ENCODE results near the gene WHAMM. TPM values are rescaled to one million over a fixed set of nuclear protein-coding genes. Genes with fewer than 3 reads are reported as not detected.

WHAMM gene
- total RNA-seq, 1 donor from 2014 or later = 9.3 TPM

DNA sequence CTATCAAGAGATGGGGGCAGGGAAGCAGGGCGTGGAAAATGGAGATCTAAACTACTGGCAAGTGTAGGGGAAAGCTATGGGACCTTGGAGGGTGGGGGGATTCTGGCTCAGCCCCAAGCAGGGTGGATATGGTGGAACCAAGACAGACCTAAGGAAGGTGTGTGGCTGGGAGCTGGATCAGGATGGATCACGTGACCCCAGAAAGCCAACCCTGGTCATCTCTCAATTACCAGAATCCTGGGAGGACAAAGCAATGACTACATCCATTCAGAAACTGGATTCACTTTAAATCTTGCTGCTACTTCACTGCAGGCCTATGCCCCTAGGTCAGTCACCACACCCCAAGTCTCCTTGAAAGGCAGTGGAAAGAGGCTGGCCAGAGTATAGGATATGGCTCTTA is 68.4 kb downstream of the WHAMM start:
- no peaks in the 10 kb centered on the region for H3K36me3 ChIP-seq
- DNase-seq (ENCODE audit: extremely low spot score in 2 of 2) = no peak
- no peak overlapping the region for H3K4me3 ChIP-seq
- H3K9me3 ChIP-seq = no peaks in the 10 kb centered on the region
- intact Hi-C loops (cut with DNase I) = no loop called here
- TF ChIP-seq, protein P1, sequence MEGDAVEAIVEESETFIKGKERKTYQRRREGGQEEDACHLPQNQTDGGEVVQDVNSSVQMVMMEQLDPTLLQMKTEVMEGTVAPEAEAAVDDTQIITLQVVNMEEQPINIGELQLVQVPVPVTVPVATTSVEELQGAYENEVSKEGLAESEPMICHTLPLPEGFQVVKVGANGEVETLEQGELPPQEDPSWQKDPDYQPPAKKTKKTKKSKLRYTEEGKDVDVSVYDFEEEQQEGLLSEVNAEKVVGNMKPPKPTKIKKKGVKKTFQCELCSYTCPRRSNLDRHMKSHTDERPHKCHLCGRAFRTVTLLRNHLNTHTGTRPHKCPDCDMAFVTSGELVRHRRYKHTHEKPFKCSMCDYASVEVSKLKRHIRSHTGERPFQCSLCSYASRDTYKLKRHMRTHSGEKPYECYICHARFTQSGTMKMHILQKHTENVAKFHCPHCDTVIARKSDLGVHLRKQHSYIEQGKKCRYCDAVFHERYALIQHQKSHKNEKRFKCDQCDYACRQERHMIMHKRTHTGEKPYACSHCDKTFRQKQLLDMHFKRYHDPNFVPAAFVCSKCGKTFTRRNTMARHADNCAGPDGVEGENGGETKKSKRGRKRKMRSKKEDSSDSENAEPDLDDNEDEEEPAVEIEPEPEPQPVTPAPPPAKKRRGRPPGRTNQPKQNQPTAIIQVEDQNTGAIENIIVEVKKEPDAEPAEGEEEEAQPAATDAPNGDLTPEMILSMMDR (IDR thresholded peaks at IDR 0.05) = no peak
- TF ChIP-seq POLR2AphosphoS5 (IDR thresholded peaks at IDR 0.05; ENCODE audit: insufficient read depth in 1 of 2, low read depth in 1 of 2) = no peak
- TF ChIP-seq POLR2A (IDR thresholded peaks at IDR 0.05) = no peak
- no peak overlapping the region for H3K27ac ChIP-seq
- no peaks in the 10 kb centered on the region for H3K27me3 ChIP-seq
- H3K4me1 ChIP-seq = no peaks in the 10 kb centered on the region

DNA sequence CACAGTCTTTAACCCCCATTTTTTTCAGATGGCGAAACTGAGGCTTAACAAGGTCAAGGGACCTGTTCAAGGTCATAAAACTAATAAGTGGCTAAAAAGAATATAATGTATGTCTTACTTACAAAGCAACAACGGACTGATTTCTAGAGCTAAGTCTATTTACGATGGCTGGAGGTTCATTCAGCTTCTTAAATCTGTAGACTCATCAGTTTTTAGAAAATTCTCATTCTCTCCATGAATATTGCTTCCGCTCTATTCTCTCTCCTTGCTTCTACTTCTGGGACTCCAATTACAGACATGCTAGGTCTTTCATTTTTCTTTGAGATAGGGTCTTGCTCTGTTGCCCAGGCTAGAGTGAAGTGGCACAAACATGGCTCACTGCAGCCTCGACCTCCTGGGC is 68.9 kb downstream of the WHAMM start:
- intact Hi-C loops (cut with DNase I) = no loop called here
- no peak overlapping the region for H3K4me3 ChIP-seq
- H3K27ac ChIP-seq = no peak overlapping the region
- H3K36me3 ChIP-seq = no peaks in the 10 kb centered on the region
- H3K27me3 ChIP-seq = no peaks in the 10 kb centered on the region
- no peak for DNase-seq (ENCODE audit: extremely low spot score in 2 of 2)
- no peaks in the 10 kb centered on the region for H3K9me3 ChIP-seq
- no peaks in the 10 kb centered on the region for H3K4me1 ChIP-seq
- TF ChIP-seq, protein P1 (IDR thresholded peaks at IDR 0.05) = no peak
- TF ChIP-seq POLR2AphosphoS5 (IDR thresholded peaks at IDR 0.05; ENCODE audit: insufficient read depth in 1 of 2, low read depth in 1 of 2) (no peak), POLR2A (IDR thresholded peaks at IDR 0.05) (no peak)

DNA sequence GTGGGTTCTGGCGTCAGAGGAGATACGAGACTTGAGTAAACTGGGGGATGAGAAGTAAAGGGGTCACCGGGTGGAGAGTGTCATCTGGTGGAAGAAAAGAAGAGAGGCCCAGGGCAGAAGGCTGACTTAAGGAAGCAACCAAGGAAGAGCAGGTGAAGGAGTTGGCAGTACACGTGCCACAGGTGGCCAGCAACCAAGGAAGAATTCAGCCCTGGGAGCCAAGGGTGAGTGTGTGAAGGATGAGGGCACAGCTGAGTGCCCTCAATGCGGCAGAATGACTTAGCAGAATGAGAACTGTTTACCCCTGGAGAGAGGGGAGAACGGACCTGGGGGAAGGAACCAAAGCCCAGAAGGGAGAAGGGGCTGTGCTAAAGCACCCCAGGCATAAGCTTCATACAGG is 71.3 kb downstream of the WHAMM start:
- TF ChIP-seq, protein P1 (IDR thresholded peaks at IDR 0.05) = no peak
- no peak for TF ChIP-seq POLR2A (IDR thresholded peaks at IDR 0.05)
- TF ChIP-seq POLR2AphosphoS5 (IDR thresholded peaks at IDR 0.05; ENCODE audit: insufficient read depth in 1 of 2, low read depth in 1 of 2) = no peak
- intact Hi-C loops (cut with DNase I) = no loop called here
- no peaks in the 10 kb centered on the region for H3K4me1 ChIP-seq
- H3K27ac ChIP-seq = no peak overlapping the region
- DNase-seq (ENCODE audit: extremely low spot score in 2 of 2) = no peak
- H3K27me3 ChIP-seq = no peaks in the 10 kb centered on the region
- no peaks in the 10 kb centered on the region for H3K9me3 ChIP-seq
- no peak overlapping the region for H3K4me3 ChIP-seq
- H3K36me3 ChIP-seq = no peaks in the 10 kb centered on the region

DNA sequence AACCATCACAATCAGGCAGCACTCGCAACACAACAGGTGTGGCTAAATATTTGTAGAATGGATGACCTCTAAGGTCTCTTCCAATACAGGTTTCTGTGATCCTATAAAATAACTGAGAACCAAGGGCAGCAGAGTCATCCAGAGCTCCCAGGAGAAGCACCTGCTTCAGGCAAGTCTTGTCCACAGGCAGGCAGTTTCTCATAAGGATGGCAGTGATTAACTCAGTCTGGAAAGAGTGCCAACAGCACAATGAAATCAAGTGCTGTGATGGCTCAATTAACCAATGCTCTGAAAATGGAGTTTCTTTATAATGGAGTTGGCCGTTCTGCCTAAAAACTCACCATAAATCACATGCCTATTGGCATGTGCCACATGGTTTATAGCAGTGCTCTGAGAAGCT is 72.3 kb downstream of the WHAMM start:
- H3K9me3 ChIP-seq = no peaks in the 10 kb centered on the region
- no peak for TF ChIP-seq POLR2A (IDR thresholded peaks at IDR 0.05)
- TF ChIP-seq, protein P1 (IDR thresholded peaks at IDR 0.05) = no peak

DNA sequence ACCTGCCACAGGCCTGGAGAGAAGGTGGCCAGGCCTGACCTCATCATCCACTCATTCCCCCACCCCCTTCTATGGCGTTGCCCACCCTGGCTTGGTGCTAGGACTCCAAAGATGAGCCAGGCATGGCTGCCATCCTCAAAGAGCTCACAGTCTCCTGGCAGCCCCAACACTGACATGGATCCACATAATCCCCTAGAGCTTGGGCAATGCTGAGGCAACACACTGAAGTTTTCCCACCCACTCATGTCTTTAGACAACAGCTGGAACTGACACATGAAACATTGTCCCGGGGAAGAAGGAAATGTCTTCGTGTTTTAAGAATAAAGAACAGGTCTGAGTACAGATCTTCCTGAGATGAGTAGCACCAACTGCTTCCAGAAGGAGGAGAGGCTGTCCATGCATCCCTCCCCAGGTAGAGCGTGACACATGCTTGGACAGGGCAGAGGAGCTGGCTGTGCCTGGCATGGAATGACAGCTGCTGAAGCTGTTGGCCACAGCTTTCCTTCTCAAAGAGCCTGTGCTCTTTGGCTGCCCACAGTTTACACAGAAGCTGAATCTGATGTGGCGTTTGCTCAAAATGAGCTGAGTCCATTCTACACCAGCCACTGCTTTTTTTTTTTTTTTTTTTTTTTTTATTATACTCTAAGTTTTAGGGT is 73.0 kb downstream of the WHAMM start:
- no peak for TF ChIP-seq POLR2AphosphoS5 (IDR thresholded peaks at IDR 0.05; ENCODE audit: insufficient read depth in 1 of 2, low read depth in 1 of 2)
- no peak for TF ChIP-seq POLR2A (IDR thresholded peaks at IDR 0.05)
- TF ChIP-seq, protein P1 (IDR thresholded peaks at IDR 0.05) = no peak
- Histone ChIP-seq H3K27me3 (no peaks in the 10 kb centered on the region), H3K9me3 (no peaks in the 10 kb centered on the region), H3K4me1 (no peaks in the 10 kb centered on the region), H3K4me3 (no peak overlapping the region), H3K27ac (no peak overlapping the region), H3K36me3 (no peaks in the 10 kb centered on the region)
- DNase-seq (ENCODE audit: extremely low spot score in 2 of 2) = no peak
- intact Hi-C loops (cut with DNase I) = no loop called here

More for the DNA sequence above, 72.3 kb downstream of the WHAMM start:
- intact Hi-C loops (cut with DNase I) = no loop called here
- Histone ChIP-seq H3K4me1 (no peaks in the 10 kb centered on the region), H3K36me3 (no peaks in the 10 kb centered on the region), H3K4me3 (no peak overlapping the region), H3K27me3 (no peaks in the 10 kb centered on the region), H3K27ac (no peak overlapping the region)
- no peak for DNase-seq (ENCODE audit: extremely low spot score in 2 of 2)

Data from vagina (tissue), 2 donors.